22Rv1 (cell line): ENCODE measurements around the gene STOM.
"Not testable (repeated sequence)": the region's sequence is repeated elsewhere in the genome, so short reads cannot be mapped to it uniquely, and the experiment has no call there.

Experiments
- H3K27ac ChIP-seq: fragments of 450-650 bp; 2 replicates; pipeline ENCODE4 v1.5.1; 2017
- CTCF ChIP-seq: fragments of 450-650 bp; IDR thresholded peaks from 2 replicates; pipeline ENCODE4 v1.5.1; 2017; ENCODE audit warnings: mild to moderate bottlenecking
- ZFX ChIP-seq: fragments of 450-650 bp; IDR thresholded peaks from 2 replicates; pipeline ENCODE4 v1.6.1; 2017; ENCODE audit warnings: antibody characterized with exemption, borderline replicate concordance

The STOM gene

GRCh38 chr9:121369595-121370265 is at the start of gene STOM:
Gene STOM (minus strand): TSS chr9:121370250. CDS start chr9:121370187, 63 bp downstream.
- TF ChIP-seq CTCF (no peak), ZFX (no peak)
- H3K27ac ChIP-seq = peak within 1 kb of the TSS; percentile 92

- H3K27ac ChIP-seq = no peak overlapping the region
- TF ChIP-seq CTCF = no peak
- no peak for TF ChIP-seq ZFX
Observed at GRCh38 chr9:121411993-121412392, 41.9 kb upstream of the STOM start.

- no peak overlapping the region for H3K27ac ChIP-seq
- no peak for TF ChIP-seq CTCF
- no peak for TF ChIP-seq ZFX
Observed at GRCh38 chr9:121405899-121406298, 35.8 kb upstream of the STOM start.

- H3K27ac ChIP-seq = no peak overlapping the region
- no peak for TF ChIP-seq CTCF
- TF ChIP-seq ZFX = no peak
Observed at GRCh38 chr9:121404906-121405305, 34.9 kb upstream of the STOM start.

GRCh38 chr9:121399883-121400607 is 30.0 kb upstream of the STOM start:
- H3K27ac ChIP-seq = no peak overlapping the region
- TF ChIP-seq CTCF = peak; percentile 68
- TF ChIP-seq ZFX = no peak

GRCh38 chr9:121399126-121399882 is 29.3 kb upstream of the STOM start:
- no peak for TF ChIP-seq CTCF
- TF ChIP-seq ZFX = no peak
- no peak overlapping the region for H3K27ac ChIP-seq

- no peak for TF ChIP-seq CTCF
- no peak for TF ChIP-seq ZFX
- no peak overlapping the region for H3K27ac ChIP-seq
Observed at GRCh38 chr9:121398374-121398773, 28.3 kb upstream of the STOM start.

- H3K27ac ChIP-seq = not testable (repeated sequence)
Observed at GRCh38 chr9:121397277-121397676, 27.2 kb upstream of the STOM start.
